Heart left ventricle (tissue), 16 donors: Measurements from ENCODE around the gene ACIN1. TPM values are rescaled to one million over a fixed set of nuclear protein-coding genes. Genes with fewer than 3 reads are reported as not detected.
A peak's percentile ranks its signal among the peaks of the same experiment; 100 is the strongest.

Source experiments
- ATAC-seq, 4 donors: fragments of 200-7000 bp; cut with Tn5 transposase; one replicate each; pipeline ENCODE4 v1.9.1; 2020 to 2022; ENCODE audit warnings: moderate library complexity in 4 of 4, mild to moderate bottlenecking in 3 of 4, moderate number of reproducible peaks in 1 of 4
- DNase-seq, 5 donors: peaks; one replicate each; pipeline ENCODE4 v3.0.0-alpha.2; 2020
- H3K27ac ChIP-seq, 12 donors: fragments of 200-600 bp; sonication (generic) in 4 of 12; one replicate each; pipeline versions ENCODE4 v1.5.0 to v1.8.0; 2016 to 2022; ENCODE audit warnings: mild to moderate bottlenecking in 2 of 12
- H3K27me3 ChIP-seq, 9 donors: fragments of 200-600 bp; sonication (generic) in 2 of 9; one replicate each; pipeline versions ENCODE4 v1.5.1 to v1.8.0; 2016 to 2022; ENCODE audit warnings: mild to moderate bottlenecking in 3 of 9
- H3K36me3 ChIP-seq, 9 donors: fragments of 200-600 bp; sonication (generic) in 2 of 9; one replicate each; pipeline versions ENCODE4 v1.5.0 to v1.8.0; 2018 to 2022; ENCODE audit warnings: mild to moderate bottlenecking in 2 of 9
- H3K4me1 ChIP-seq, 12 donors: fragments of 200-600 bp; sonication (generic) in 4 of 12; one replicate each; pipeline versions ENCODE4 v1.5.0 to v1.8.0; 2016 to 2022; ENCODE audit warnings: mild to moderate bottlenecking in 3 of 12
- H3K4me3 ChIP-seq, 12 donors: fragments of 200-600 bp; sonication (generic) in 4 of 12; one replicate each; pipeline versions ENCODE4 v1.5.0 to v1.8.0; 2017 to 2022; ENCODE audit warnings: mild to moderate bottlenecking in 9 of 12, moderate library complexity in 4 of 12
- H3K9me3 ChIP-seq, 12 donors: fragments of 200-600 bp; sonication (generic) in 4 of 12; one replicate each; pipeline versions ENCODE4 v1.5.0 to v1.8.0; 2016 to 2022; ENCODE audit warnings: mild to moderate bottlenecking in 1 of 12
- POLR2A ChIP-seq, 2 donors: fragments of 450-650 bp; IDR thresholded peaks; one replicate each; pipeline ENCODE4 v1.6.1; 2017; ENCODE audit warnings: antibody characterized with exemption in 2 of 2, mild to moderate bottlenecking in 2 of 2, moderate library complexity in 2 of 2
- WGBS, 4 donors: extraction: QIAGEN DNeasy Blood & Tissue Kit in 2 of 4; methylation state at CpG; one replicate each; pipeline versions ENCODE4 v1.1.5 to v1.1.7; 2013 to 2018; 5-methylcytosine and 5-hydroxymethylcytosine counted together
- intact Hi-C, 10 donors: fragments of 100-400 bp; cut with DNase I; formaldehyde crosslinking; loops; one replicate each; pipeline versions ENCODE4 v1.11.1 to v1.14.2; 2022
- polyA plus RNA-seq, 2 donors: library from polyadenylated mRNA; stranded (reverse); fragments of 200-250 nt; gene quantifications; one replicate each; pipeline ENCODE4 v1.2.3, GENCODE V29; 2013
- total RNA-seq, 9 donors: library from RNA; depleted of rRNA in 2 of 9; stranded (reverse); fragments of >200 nt in 2 of 9; fragmentation: NEBNext Ultra II Directional in 3 of 9; extraction: Animal tissue kit (Norgen Biotek cat#: 25700) in 3 of 9; gene quantifications; one replicate each; pipeline versions ENCODE4 v1.1.0 to v1.2.4, GENCODE V29; 2016 to 2023
- TF ChIP-seq, protein P1 (sequence below), 12 donors: fragments of 200-600 bp; sonication (generic) in 4 of 12; IDR thresholded peaks; one replicate each; pipeline versions ENCODE4 v1.5.0 to v1.8.0; 2018 to 2022; ENCODE audit warnings: antibody characterized with exemption in 12 of 12, mild to moderate bottlenecking in 5 of 12
- donor health status: ischemic (EF 13 %, LVEDD 7.1; RV severe dilation, severe dysfunction).
- donor health status: healthy with polysubstance abuse.
- donor health status: DM: no; HTN: yes; CAD: no.
- donor health status: DM: no; HTN: no; CAD: no.
- donor health status: ischemic (EF 25% LVEDD 6.9; RV normal size, moderate dysfunction).
- donor health status: ischemic (EF 25% LVEDD 5.7; RV mildly dilated, moderate dysfunction).
- donor health status: healthy.
- donor health status: DM: yes; HTN: yes; CAD: no.
- donor health status: ischemic (EF 35%, LVEDD 5.7; RV mildly dilated, moderate dysfunction).
- donor health status: nonischemic (EF 11% LVEDD 7.7; RV severe dilation, severe dysfunction).
- donor health status: DM: yes; HTN: yes; CAD: no.
- donor health status: PGD.
- donor health status: ischemic (EF 29% LVEDD 5.4; RV normal size, mild dysfunction).
- donor health status: nonischemic (EF 23%, LVEDD 6.1; RV moderate dilation, normal function).

Gene ACIN1
- total and polyA plus RNA-seq, 11 donors = 42.0 to 91.2 (median 65.6) TPM

DNA sequence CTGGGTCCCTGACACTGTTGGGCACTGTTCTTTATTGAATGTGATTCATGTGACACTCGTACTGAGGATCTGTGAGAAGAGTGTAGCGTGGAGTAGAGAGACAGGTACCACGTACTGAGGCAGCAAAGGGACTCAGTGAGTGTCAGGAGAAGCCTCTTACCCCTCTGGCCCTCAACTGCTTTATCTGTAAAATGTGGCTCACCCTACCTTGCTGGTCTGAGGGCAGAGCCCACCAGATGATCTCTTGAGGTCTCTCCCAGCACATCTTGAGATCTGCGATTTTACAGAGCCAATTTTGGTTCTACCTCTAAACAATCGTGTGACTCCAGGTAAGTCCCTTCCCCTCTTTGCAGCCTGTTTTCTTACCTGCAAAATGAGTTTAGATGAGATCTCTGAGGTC lies 21.0 kb upstream of the ACIN1 start:
- no peak for ATAC-seq
- peaks cover 0 to 42% (median under 1%) of the 10 kb centered on the region in 12 donors for H3K4me1 ChIP-seq
- TF ChIP-seq, protein P1, sequence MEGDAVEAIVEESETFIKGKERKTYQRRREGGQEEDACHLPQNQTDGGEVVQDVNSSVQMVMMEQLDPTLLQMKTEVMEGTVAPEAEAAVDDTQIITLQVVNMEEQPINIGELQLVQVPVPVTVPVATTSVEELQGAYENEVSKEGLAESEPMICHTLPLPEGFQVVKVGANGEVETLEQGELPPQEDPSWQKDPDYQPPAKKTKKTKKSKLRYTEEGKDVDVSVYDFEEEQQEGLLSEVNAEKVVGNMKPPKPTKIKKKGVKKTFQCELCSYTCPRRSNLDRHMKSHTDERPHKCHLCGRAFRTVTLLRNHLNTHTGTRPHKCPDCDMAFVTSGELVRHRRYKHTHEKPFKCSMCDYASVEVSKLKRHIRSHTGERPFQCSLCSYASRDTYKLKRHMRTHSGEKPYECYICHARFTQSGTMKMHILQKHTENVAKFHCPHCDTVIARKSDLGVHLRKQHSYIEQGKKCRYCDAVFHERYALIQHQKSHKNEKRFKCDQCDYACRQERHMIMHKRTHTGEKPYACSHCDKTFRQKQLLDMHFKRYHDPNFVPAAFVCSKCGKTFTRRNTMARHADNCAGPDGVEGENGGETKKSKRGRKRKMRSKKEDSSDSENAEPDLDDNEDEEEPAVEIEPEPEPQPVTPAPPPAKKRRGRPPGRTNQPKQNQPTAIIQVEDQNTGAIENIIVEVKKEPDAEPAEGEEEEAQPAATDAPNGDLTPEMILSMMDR (IDR thresholded peaks at IDR 0.05) = no peak
- no peak for TF ChIP-seq POLR2A (IDR thresholded peaks at IDR 0.05)
- no peak for DNase-seq
- no peak overlapping the region for H3K27ac ChIP-seq
- intact Hi-C loops = no loop called here
- WGBS, 4 donors = 73 to 85% (median 79%) methylated on average over 5 of the region's 5 CpGs
- no peaks in the 10 kb centered on the region for H3K36me3 ChIP-seq
- no peaks in the 10 kb centered on the region for H3K9me3 ChIP-seq
- H3K4me3 ChIP-seq = no peak overlapping the region
- peaks cover 0 to 15% (median 0%) of the 10 kb centered on the region in 9 donors for H3K27me3 ChIP-seq

DNA sequence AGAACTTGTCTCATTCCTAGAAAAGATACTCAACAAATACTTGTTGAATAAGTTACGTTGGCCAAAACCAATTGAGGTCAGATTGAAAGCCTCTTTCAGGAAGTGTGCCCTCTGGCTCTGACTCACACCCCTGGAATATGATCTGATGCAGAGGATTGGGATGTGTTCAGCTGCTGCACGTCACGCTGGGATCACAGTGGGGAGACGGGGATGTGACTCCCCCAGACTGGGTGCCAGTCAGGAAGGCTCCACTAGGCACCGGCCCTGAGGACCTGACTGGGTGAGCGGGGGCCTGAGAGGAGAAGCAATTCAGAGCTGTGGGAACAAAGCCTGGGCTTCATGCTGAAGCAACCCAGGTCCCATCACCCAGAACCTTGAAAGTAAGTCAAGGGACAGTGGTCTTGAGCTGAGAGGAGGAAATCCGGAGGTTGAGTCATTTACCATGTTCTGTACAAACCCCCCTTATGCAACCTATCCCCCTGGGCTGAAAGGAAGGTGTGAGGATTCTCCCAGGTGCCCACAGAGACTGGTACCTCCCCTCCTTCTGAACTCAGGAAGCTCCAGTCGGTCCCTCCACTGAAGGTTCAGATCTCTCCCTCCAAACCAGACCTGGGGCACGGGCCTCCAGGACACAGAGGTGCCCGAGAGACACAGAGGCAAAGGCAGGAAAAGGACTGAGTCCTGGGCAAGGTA lies 20.2 kb upstream of the ACIN1 start:
- DNase-seq (no peak), ATAC-seq (peak in 2 of 4 donors; percentile 8 to 21)
- Histone ChIP-seq H3K27ac (no peak overlapping the region), H3K4me1 (peaks cover 0 to 37% (median 0%) of the 10 kb centered on the region in 12 donors), H3K4me3 (no peak overlapping the region), H3K27me3 (peaks cover 0 to 15% (median 0%) of the 10 kb centered on the region in 9 donors), H3K9me3 (no peaks in the 10 kb centered on the region), H3K36me3 (no peaks in the 10 kb centered on the region)
- intact Hi-C loops = no loop called here
- WGBS, 4 donors = 76 to 89% (median 81%) methylated on average over 9 to 10 of the region's 10 CpGs
- TF ChIP-seq POLR2A (IDR thresholded peaks at IDR 0.05) = no peak
- TF ChIP-seq, protein P1 (IDR thresholded peaks at IDR 0.05) = no peak

DNA sequence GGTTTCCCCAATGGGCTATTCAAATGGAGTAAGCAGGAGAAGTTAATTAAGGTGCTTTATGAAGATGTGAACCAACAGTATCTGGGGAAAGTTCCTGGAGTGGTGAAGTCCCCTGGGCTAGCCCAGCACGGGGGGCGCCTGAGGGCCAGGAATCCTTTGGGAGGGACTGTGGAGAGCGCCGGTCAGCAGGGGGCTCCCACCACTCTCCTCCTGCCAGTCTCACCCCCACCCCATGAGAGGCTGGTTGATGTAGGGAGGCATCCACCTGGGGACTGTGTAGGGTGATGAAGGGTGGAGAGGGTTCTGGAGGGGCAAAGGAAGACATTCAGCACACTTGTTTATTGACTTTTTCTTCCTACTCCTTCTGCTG lies 19.7 kb upstream of the ACIN1 start:
- DNase-seq = no peak
- TF ChIP-seq, protein P1 (IDR thresholded peaks at IDR 0.05) = no peak
- no peak for TF ChIP-seq POLR2A (IDR thresholded peaks at IDR 0.05)
- no peaks in the 10 kb centered on the region for H3K9me3 ChIP-seq
- H3K4me3 ChIP-seq = no peak overlapping the region
- no peak overlapping the region for H3K27ac ChIP-seq
- no peaks in the 10 kb centered on the region for H3K36me3 ChIP-seq
- ATAC-seq = no peak
- H3K4me1 ChIP-seq = peaks cover 0 to 33% (median 0%) of the 10 kb centered on the region in 12 donors
- 54 to 74% (median 62%) methylated on average over 4 of the region's 4 CpGs for WGBS, 4 donors
- peaks cover 0 to 15% (median 0%) of the 10 kb centered on the region in 9 donors for H3K27me3 ChIP-seq
- intact Hi-C loops = loop anchor here in 2 of 10 donors (5.0 kb wide), 1 partner anchor 42 kb away; no protein-coding TSS in a partner anchor

DNA sequence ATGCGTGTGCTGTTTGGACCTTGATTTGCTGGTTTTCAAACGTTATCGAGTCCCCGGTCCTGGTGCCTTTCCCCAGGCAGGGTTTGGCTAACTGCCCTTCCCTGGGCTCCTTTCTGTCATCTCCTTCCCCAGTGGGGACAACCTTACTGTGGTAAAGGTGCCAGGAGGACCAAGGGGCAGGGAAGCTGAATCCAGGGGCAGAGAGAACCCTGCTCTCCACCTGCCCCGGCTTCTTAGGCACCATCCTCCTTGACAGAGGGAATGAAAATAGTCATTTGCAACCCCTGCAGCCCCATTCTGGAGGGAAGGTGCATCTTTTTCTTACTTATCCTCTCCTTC lies 19.2 kb upstream of the ACIN1 start:
- intact Hi-C loops = loop anchor here in 2 of 10 donors (5.0 kb wide), 1 partner anchor 42 kb away; no protein-coding TSS in a partner anchor
- Histone ChIP-seq H3K27ac (peak overlapping the region in 1 of 12 donors; percentile 8), H3K36me3 (no peaks in the 10 kb centered on the region), H3K4me3 (no peak overlapping the region), H3K4me1 (peaks cover 0 to 28% (median 0%) of the 10 kb centered on the region in 12 donors), H3K27me3 (peaks cover 0 to 15% (median 0%) of the 10 kb centered on the region in 9 donors), H3K9me3 (no peaks in the 10 kb centered on the region)
- ATAC-seq (no peak), DNase-seq (no peak)
- whole genome bisulfite sequencing, 4 donors = 57 to 70% (median 63%) methylated on average over 4 to 5 of the region's 5 CpGs
- TF ChIP-seq, protein P1 (IDR thresholded peaks at IDR 0.05) = no peak
- TF ChIP-seq POLR2A (IDR thresholded peaks at IDR 0.05) = no peak
